Keratinocyte (primary cell): ENCODE data around the gene PSAPL1.

ENCODE experiments used
- EZH2 ChIP-seq: IDR thresholded peaks from one replicate; pipeline ENCODE4 v1.6.1; 2012; ENCODE audit warnings: inconsistent platforms, mild to moderate bottlenecking, low read length, moderate library complexity
- TF ChIP-seq, protein P1 (sequence below), 3 experiments: IDR thresholded peaks in 1 of 3; conservative IDR thresholded peaks in 1 of 3; optimal IDR thresholded peaks in 1 of 3; 2 replicates in 2 of 3; 3 replicates in 1 of 3; pipeline versions ENCODE3 to v1.5.1; 2011; ENCODE audit warnings: low read length in 3 of 3, mild to moderate bottlenecking in 3 of 3, moderate library complexity in 2 of 3, control low read depth in 1 of 3, inconsistent platforms in 1 of 3; ENCODE audit not compliant: insufficient read depth in 2 of 3; ENCODE audit errors: extremely low read depth in 1 of 3

- TF ChIP-seq, protein P1, sequence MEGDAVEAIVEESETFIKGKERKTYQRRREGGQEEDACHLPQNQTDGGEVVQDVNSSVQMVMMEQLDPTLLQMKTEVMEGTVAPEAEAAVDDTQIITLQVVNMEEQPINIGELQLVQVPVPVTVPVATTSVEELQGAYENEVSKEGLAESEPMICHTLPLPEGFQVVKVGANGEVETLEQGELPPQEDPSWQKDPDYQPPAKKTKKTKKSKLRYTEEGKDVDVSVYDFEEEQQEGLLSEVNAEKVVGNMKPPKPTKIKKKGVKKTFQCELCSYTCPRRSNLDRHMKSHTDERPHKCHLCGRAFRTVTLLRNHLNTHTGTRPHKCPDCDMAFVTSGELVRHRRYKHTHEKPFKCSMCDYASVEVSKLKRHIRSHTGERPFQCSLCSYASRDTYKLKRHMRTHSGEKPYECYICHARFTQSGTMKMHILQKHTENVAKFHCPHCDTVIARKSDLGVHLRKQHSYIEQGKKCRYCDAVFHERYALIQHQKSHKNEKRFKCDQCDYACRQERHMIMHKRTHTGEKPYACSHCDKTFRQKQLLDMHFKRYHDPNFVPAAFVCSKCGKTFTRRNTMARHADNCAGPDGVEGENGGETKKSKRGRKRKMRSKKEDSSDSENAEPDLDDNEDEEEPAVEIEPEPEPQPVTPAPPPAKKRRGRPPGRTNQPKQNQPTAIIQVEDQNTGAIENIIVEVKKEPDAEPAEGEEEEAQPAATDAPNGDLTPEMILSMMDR (optimal IDR thresholded peaks at IDR 0.05 in 1 of 3, IDR thresholded peaks at IDR 0.05 in 1 of 3, conservative IDR thresholded peaks at IDR 0.05 in 1 of 3; ENCODE audit: extremely low read depth in 1 of 3, insufficient read depth in 2 of 3, low read length in 3 of 3): no peak
- no peak for TF ChIP-seq EZH2
Measured at GRCh38 chr4:7420661-7421040, 14.1 kb downstream of the PSAPL1 start.
